Esophagus squamous epithelium (tissue), 5 donors: ENCODE results near the gene MRPL1. TPM values are rescaled to one million over a fixed set of nuclear protein-coding genes. Genes with fewer than 3 reads are reported as not detected.

Experiments
- DNase-seq: peaks from one replicate; lab custom pipeline; 2025; lab: John Stamatoyannopoulos, UW
- H3K27ac ChIP-seq, 4 donors: fragments of 200-600 bp; sonication (generic); one replicate each; pipeline ENCODE4 v1.5.1; 2016 to 2019; ENCODE audit warnings: mild to moderate bottlenecking in 1 of 4
- H3K27me3 ChIP-seq, 4 donors: fragments of 200-600 bp; sonication (generic); 1 replicate in 3 of 4; 2 replicates in 1 of 4; pipeline versions ENCODE4 v1.5.1 to v1.6.0; 2017 to 2021; ENCODE audit warnings: antibody characterized with exemption in 1 of 4
- H3K36me3 ChIP-seq, 3 donors: fragments of 200-600 bp; sonication (generic); one replicate each; pipeline ENCODE4 v1.5.1; 2016 to 2019
- H3K4me1 ChIP-seq, 3 donors: fragments of 200-600 bp; sonication (generic); one replicate each; pipeline ENCODE4 v1.5.1; 2017 to 2019
- H3K4me3 ChIP-seq, 4 donors: fragments of 200-600 bp; sonication (generic); 1 replicate in 3 of 4; 2 replicates in 1 of 4; pipeline ENCODE4 v1.5.1; 2016 to 2019; ENCODE audit warnings: mild to moderate bottlenecking in 2 of 4, moderate library complexity in 1 of 4
- H3K9me3 ChIP-seq, 3 donors: fragments of 200-600 bp; sonication (generic); one replicate each; pipeline ENCODE4 v1.5.1; 2016 to 2019
- CTCF ChIP-seq, 6 experiments: fragments of 450-650 bp in 4 of 6; fragments of 200-600 bp in 2 of 6; sonication (generic) in 2 of 6; IDR thresholded peaks; one replicate each; pipeline ENCODE4 v1.5.1; 2016 to 2019; ENCODE audit warnings: antibody characterized with exemption in 6 of 6, mild to moderate bottlenecking in 4 of 6, moderate library complexity in 4 of 6
- POLR2A ChIP-seq, 4 donors: fragments of 450-650 bp; IDR thresholded peaks; one replicate each; pipeline ENCODE4 v1.6.1; 2017; ENCODE audit warnings: antibody characterized with exemption in 4 of 4, mild to moderate bottlenecking in 4 of 4, moderate library complexity in 3 of 4
- WGBS, 2 donors: methylation state at CpG; one replicate each; pipeline ENCODE4 v1.1.5; 2018; 5-methylcytosine and 5-hydroxymethylcytosine counted together
- intact Hi-C: fragments of 100-400 bp; cut with DNase I; formaldehyde crosslinking; loops from one replicate; pipeline ENCODE4 v1.15.0; 2022
- total RNA-seq, 4 donors: library from RNA; depleted of rRNA; stranded (reverse); fragments of >200 nt; gene quantifications; one replicate each; pipeline ENCODE4 v1.1.0, GENCODE V29; 2016
- donor health status: DM: yes; HTN: yes; CAD: no.

The MRPL1 gene
- total RNA-seq, 4 donors from 2014 or later: 12.9 to 34.5 (median 28.4) TPM

GRCh38 chr4:77990456-77990855, 127.8 kb downstream of the MRPL1 start:
- Histone ChIP-seq H3K4me3 (no peak overlapping the region), H3K27ac (no peak overlapping the region), H3K27me3 (peaks cover 0 to 3% (median 0%) of the 10 kb centered on the region in 4 donors), H3K9me3 (no peaks in the 10 kb centered on the region), H3K36me3 (no peaks in the 10 kb centered on the region), H3K4me1 (no peaks in the 10 kb centered on the region)
- intact Hi-C loops: no loop called here
- DNase-seq: no peak
- TF ChIP-seq POLR2A (IDR thresholded peaks at IDR 0.05) (no peak), CTCF (IDR thresholded peaks at IDR 0.05) (no peak)

- intact Hi-C loops: no loop called here
- no peak for DNase-seq
- 35 to 45% methylated on average over 2 of the region's 2 CpGs for WGBS, 2 donors
Observed at GRCh38 chr4:77990904-77991358, 128.3 kb downstream of the MRPL1 start.

GRCh38 chr4:77992581-77992980, 130.0 kb downstream of the MRPL1 start:
- WGBS, 2 donors: 67 to 83% methylated on average over 1 of the region's 1 CpG
- H3K27ac ChIP-seq: no peak overlapping the region
- no peak for TF ChIP-seq POLR2A (IDR thresholded peaks at IDR 0.05)
- no peak for TF ChIP-seq CTCF (IDR thresholded peaks at IDR 0.05)
- no peak for DNase-seq
- H3K36me3 ChIP-seq: no peaks in the 10 kb centered on the region
- intact Hi-C loops: no loop called here
- H3K9me3 ChIP-seq: no peaks in the 10 kb centered on the region
- H3K4me3 ChIP-seq: no peak overlapping the region
- peaks cover 0 to 3% (median 0%) of the 10 kb centered on the region in 4 donors for H3K27me3 ChIP-seq
- H3K4me1 ChIP-seq: no peaks in the 10 kb centered on the region

More at GRCh38 chr4:77990904-77991358, 128.3 kb downstream of the MRPL1 start:
- Histone ChIP-seq H3K27me3 (peaks cover 0 to 3% (median 0%) of the 10 kb centered on the region in 4 donors), H3K4me3 (no peak overlapping the region), H3K27ac (no peak overlapping the region), H3K36me3 (no peaks in the 10 kb centered on the region), H3K4me1 (no peaks in the 10 kb centered on the region), H3K9me3 (no peaks in the 10 kb centered on the region)
- TF ChIP-seq CTCF (IDR thresholded peaks at IDR 0.05) (no peak), POLR2A (IDR thresholded peaks at IDR 0.05) (no peak)

- H3K4me3 ChIP-seq: no peak overlapping the region
- DNase-seq: no peak
- intact Hi-C loops: no loop called here
Observed at GRCh38 chr4:77994194-77994721, 131.6 kb downstream of the MRPL1 start.

More at GRCh38 chr4:77994194-77994721, 131.6 kb downstream of the MRPL1 start:
- H3K9me3 ChIP-seq: no peaks in the 10 kb centered on the region
- H3K36me3 ChIP-seq: no peaks in the 10 kb centered on the region
- H3K27ac ChIP-seq: no peak overlapping the region
- no peaks in the 10 kb centered on the region for H3K4me1 ChIP-seq
- no peak for TF ChIP-seq POLR2A (IDR thresholded peaks at IDR 0.05)
- TF ChIP-seq CTCF (IDR thresholded peaks at IDR 0.05): peak in 5 of 6 experiments; percentile 17 to 44 (median 21)
- H3K27me3 ChIP-seq: peaks cover 0 to 3% (median 0%) of the 10 kb centered on the region in 4 donors
